ENCODE results near the gene IKZF4.
"Not testable (repeated sequence)": the region's sequence is repeated elsewhere in the genome, so short reads cannot be mapped to it uniquely, and the experiment has no call there.

The IKZF4 gene

GRCh38 chr12:56038022-56038655 is 17.3 kb downstream of the IKZF4 start:
- DNase-seq: no peak

GRCh38 chr12:56040151-56040550 is 19.3 kb downstream of the IKZF4 start:
- DNase-seq: no peak

DNA sequence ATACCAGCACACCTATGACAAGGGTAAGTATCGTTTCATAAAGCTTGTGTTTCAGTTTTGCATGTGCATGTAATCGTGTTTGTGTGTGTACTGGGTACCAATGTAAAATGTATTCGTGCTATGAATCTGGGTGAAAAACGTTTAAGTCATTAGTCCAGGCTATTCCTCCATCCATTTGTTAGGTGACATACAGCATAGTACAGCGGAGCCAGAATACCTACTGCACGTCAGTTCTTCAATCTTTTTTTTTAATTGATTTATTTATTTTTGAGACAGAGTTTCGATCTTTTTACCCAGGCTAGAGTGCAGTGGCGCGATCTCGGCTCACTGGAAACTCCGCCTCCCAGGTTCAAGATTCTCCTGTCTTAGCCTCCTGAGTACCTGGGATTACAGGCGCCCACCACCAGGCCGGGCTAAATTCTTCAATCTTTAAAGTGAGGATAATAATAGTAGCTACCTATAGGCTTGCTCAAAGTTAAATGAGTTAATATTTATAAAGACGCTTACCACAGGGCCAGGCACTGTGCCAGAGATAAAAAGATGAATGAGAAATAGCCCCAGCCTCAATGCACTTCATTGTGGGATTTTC is 20.2 kb downstream of the IKZF4 start:
- DNase-seq: peak in 2 of 56 donors; percentile 20 to 41

DNA sequence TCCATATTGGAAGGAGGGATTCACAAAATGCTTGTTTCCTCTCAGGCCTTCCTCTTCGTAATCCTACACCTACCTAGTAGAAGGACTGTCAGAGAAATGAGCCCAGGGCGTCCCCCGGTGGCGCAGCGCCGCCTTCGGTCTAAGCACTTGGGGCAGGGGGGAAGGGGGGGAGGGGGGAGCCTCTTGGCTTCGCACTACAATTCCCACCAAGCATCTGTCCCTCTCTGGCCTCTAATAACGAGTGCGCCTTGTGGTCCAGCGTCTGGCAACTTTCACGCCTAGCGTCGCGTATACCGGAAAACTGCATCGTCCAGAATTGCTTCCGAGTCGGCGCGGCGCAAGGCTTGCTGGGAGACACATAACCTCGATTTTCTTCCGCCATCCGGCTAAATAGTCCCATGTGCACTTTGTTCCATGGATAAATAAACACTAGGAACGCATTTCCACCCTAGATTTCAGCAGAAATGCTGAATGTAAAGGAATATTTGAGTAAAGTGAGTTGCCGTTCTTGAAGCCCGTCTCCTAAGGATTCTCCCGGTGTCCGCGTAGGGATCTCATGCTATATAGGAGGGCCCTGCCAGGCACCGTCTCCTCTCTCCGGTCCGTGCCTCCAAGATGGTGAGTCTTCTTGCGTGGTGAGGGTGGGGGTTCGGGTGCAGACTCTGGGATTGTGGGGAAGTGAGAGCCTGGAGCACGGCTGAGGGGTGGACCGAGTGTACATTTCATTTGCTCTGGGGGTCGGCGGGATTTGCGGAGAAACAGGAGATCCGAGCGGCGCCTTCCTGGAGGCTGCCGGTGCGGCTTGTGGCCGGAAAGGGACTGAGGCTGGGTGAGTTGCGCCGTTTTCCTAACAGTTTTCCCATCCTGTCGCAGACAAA is 20.9 kb downstream of the IKZF4 start, which contains the start of gene RPS26:
RPS26 (plus strand) TSS at position 367 of the 878 bp plus-strand sequence; CDS start at position 616, 249 bp downstream.
- DNase-seq: peak; percentile 72 to 97 (median 91)

DNA sequence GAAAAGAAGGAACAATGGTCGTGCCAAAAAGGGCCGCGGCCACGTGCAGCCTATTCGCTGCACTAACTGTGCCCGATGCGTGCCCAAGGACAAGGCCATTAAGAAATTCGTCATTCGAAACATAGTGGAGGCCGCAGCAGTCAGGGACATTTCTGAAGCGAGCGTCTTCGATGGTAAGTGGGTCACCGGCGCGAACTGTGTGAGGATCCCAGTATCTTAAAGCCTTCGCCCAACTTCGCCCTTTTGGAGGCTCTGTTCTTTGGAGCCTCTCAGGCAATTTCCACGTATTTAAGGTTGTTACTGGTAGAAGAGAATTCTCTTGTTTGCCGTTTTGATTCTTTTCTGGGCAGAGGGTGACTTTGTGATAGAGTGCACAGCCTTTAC is 21.6 kb downstream of the IKZF4 start:
- not testable (repeated sequence) for DNase-seq

- DNase-seq: no peak
Observed at GRCh38 chr12:56042843-56043242, 22.0 kb downstream of the IKZF4 start.

DNA sequence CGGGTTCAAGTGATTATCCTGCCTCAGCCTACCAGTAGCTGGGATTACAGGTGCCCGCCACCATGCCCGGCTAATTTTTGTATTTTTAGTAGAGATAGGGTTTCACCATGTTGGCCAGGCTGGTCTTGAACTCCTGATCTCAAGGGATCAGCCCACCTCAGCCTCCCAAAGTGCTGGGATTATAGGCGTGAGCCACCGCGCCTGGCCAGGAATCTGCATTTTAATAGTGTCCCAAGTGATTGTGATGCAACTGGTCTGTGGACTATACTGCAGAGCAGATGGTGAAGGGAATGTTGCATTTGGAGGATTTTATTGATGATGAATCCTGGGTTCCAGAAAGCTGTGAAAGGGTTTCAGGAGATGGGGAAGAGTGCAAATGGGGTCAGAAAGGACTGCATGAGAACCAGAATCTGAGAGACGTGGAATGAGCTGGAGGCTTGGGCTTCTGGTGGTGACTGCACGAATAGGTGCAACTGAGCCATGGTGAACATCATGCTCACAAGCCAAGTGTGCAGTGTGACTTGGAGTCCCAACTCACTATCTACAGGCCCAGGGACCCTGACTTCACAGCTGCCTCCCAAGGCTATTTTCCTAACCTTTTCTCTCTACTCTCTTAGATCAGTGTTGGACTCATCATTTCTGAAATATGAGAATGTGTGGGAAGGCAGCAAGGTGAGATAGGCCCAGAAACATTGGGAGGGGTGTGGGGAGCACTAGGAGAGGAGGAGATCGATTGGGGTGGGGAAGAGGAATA is 25.4 kb downstream of the IKZF4 start:
- DNase-seq: no peak

DNA sequence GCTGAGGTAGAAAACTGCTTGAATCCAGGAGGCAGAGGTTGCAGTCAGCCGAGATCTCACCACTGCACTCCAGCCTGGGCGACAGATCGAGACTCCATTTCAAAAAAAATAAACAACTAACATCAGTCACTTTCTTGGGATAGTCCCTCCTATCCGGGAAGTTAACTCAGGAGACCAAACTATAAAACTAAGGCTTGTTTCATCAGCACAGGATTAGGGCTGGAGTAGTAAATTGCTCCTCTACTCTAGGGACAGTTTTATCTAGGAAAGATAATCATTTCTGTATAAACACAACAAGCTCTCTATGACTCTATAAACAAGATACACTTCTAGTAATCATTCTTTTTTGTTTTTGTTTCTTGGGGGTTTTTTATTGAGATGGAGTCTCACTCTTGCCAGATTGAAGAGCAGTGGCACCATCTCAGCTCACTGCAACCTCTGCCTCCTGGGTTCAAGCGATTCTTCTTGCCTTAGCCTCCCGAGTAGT is 32.6 kb downstream of the IKZF4 start:
- no peak for DNase-seq

- not testable (repeated sequence) for DNase-seq
Observed at GRCh38 chr12:56059964-56060363, 39.1 kb downstream of the IKZF4 start.

DNA sequence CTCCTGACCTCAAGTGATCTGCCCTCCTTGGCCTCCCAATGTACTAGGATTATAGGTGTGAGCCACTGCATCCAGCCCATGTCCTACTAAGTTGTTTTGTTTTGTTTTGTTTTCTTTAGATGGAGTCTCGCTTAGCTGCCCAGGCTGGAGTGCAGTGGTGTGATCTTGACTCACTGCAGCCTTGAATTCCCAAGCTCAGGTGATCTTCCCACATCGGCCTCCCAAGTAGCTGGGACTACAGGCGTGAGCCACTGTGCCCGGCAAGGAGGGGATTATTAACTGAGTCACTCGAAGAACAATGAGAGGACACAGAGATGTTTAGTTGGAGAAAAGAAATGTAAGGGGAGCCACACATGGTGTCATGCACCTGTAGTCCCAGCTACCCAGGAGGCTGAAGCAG is 41.1 kb downstream of the IKZF4 start:
- DNase-seq: no peak

DNA sequence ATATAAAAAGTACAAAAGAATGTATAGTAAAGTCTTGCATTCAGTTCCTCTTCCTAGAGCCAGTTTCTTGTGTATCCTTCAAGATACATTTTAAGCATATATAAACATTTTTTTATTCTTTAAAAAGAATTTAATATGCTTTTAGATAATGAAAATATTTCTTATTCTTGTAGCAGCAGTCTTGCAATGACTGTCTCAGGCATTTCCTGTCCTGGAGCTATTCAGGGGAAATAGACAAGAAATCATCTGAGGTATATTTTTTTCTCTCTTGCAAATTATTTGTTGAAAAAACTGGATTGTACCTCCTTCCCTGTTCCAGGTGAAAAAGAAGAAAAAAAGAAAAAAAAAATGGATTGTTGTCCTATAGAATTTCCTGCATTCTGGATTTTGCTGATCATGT is 42.2 kb downstream of the IKZF4 start:
- no peak for DNase-seq

- no peak for DNase-seq
Observed at GRCh38 chr12:56071648-56072047, 50.8 kb downstream of the IKZF4 start.

- DNase-seq: no peak
Observed at GRCh38 chr12:56074396-56074795, 53.6 kb downstream of the IKZF4 start.

DNA sequence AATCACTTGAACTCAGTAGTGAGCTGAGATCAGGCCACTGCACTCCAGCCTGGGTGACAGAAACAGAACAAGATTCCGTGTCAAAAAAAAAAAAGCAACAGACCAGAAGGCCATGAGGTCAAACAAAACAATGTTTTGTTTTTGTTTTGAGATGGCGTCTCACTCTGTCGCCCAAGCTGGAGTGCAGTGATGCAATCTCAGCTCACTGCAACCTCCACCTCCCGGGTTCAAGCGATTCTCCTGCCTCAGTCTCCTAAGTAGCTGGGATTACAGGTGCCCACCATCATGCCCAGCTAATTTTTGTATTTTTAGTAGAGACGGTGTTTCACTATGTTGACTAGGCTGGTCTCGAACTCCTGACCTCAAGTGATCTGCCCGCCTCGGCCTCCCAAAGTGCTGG is 57.1 kb downstream of the IKZF4 start:
- DNase-seq: not testable (repeated sequence)

DNA sequence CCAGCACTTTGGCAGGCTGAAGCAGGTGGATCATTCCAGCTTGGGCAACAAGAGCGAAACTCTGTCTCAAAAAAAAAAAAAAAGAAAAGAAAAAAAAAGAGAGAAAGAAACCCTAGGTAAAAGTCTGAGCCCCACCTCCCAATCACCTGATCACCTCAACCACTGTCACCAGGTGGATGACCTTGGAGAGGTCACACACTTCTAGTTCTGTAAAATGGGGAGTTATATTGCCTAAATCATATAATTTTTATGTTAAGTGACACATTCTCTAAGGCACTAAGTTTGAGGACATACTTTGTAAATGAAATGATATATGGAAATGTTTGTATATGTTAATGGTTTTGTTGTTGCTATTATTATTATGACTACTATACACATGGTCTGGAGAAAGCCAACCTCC is 57.6 kb downstream of the IKZF4 start:
- no peak for DNase-seq

- DNase-seq: peak; percentile 18 to 91 (median 71)
Observed at GRCh38 chr12:56078931-56079722, 58.3 kb downstream of the IKZF4 start.

DNA sequence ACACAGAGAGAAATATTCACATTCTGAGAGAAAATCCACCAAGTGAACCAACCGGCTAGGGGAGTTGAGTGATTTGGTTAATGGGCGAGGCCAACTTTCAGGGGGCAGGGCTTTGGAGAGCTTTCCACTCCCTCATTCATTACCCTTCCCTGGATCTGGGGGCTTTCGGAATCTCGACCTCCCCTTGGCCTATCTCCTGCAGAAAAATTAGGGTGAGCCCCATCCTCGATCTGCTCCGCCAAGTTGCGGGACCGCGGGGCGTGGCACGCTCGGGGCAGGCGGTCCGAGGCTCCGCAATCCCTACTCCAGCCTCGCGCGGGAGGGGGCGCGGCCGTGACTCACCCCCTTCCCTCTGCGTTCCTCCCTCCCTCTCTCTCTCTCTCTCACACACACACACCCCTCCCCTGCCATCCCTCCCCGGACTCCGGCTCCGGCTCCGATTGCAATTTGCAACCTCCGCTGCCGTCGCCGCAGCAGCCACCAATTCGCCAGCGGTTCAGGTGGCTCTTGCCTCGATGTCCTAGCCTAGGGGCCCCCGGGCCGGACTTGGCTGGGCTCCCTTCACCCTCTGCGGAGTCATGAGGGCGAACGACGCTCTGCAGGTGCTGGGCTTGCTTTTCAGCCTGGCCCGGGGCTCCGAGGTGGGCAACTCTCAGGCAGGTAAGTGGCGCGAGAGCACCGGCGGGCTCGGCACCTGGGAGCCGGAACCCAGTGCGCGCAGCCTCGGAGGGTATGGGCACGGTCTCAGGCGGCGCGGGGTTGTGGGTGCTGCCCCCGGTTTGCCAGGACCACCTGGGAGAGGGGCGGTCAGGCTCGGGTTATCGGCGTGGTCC is 59.1 kb downstream of the IKZF4 start, which contains the start of gene ERBB3:
ERBB3 (plus strand) TSS at position 443 of the 833 bp plus-strand sequence; CDS start at position 579, 136 bp downstream.
- peak in 54 of 56 donors; percentile 7 to 83 (median 53) for DNase-seq

DNA sequence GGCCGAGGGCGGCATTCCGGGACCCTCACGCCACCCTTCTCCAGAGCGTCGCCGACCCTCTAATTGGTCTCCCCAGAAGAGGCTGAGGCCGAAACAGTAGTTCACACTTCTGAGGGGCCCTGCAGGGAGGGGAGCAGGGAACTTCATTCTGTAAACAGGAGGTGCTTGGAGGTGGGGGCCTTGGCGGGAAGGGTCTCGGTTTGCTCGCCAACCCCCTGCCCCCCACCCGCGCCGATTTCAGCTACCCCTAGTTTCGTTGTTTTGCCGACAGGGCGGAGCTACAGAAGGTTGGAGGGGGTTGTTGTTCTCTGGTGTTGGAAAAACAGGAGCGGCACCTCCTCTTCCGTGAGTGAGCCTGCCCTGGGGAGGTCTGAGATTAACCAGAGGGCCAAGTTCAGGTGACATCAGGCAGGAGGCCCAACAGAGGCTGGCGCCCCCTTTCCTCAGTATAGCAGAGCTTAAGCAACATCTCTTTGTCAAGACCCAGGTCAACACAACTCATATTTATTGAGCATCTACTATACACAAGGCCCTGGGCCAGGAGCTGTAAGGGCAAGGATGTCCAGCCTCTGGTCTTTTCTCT is 59.8 kb downstream of the IKZF4 start:
- peak in 2 of 56 donors; percentile 13 to 16 for DNase-seq
